ENCODE data around the gene TMUB2.

GRCh38 chr17:44191369-44191768, 4.6 kb downstream of the TMUB2 start:
- no peak for TF ChIP-seq CTCF (IDR thresholded peaks at IDR 0.05; ENCODE audit: low read depth, low read length)
- no peak for TF ChIP-seq EZH2phosphoT487 (IDR thresholded peaks at IDR 0.05; ENCODE audit: low read depth)
